Left colon (tissue), 2 donors: Measurements from ENCODE around the gene ZNF541. TPM values are rescaled to one million over a fixed set of nuclear protein-coding genes. Genes with fewer than 3 reads are reported as not detected.
A peak's percentile ranks its signal among the peaks of the same experiment; 100 is the strongest.

Experiments
- ATAC-seq: fragments of 200-7000 bp; cut with Tn5 transposase; one replicate; pipeline ENCODE4 v1.9.1; 2020; ENCODE audit warnings: mild to moderate bottlenecking, moderate library complexity
- DNase-seq, 2 donors: peaks; one replicate each; pipeline ENCODE4 v3.0.0-alpha.2; 2020
- intact Hi-C, 2 donors: fragments of 100-400 bp; cut with DNase I in 1 of 2; cut with micrococcal nuclease in 1 of 2; formaldehyde crosslinking; loops; one replicate each; pipeline versions ENCODE4 v1.11.2 to v1.14.0; 2022; cut with DNase I, micrococcal nuclease
- long read RNA-seq: library from polyadenylated mRNA; unstranded; transcript quantifications from one replicate; pipeline ENCODE4 v2.0.0, GENCODE V29; 2021
- total RNA-seq, 2 donors: library from RNA; stranded (reverse); fragmentation: NEBNext Ultra II Directional; extraction: Animal tissue kit (Norgen Biotek cat#: 25700); gene quantifications; one replicate each; pipeline ENCODE4 v1.2.1, GENCODE V29; 2021
- donor health status: DM: no; HTN: no; CAD: no.
- donor health status: DM: yes; HTN: yes; CAD: no.

Gene ZNF541
- under 1 TPM in 1 of 2 donors, not detected in 1; 0.11 TPM for total RNA-seq
- long read RNA-seq = 0 reads

GRCh38 chr19:47573071-47574026 lies at the start of gene ZNF541:
Gene ZNF541, minus strand, starts transcription at chr19:47573148. Its CDS starts 17,292 bp downstream, at chr19:47555856.
- ATAC-seq = peak; percentile 51
- intact Hi-C loops = no loop called here
- peak; percentile 39 to 56 for DNase-seq

GRCh38 chr19:47619763-47620162 lies 46.8 kb upstream of the ZNF541 start:
- intact Hi-C loops = no loop called here
- ATAC-seq = peak; percentile 54
- DNase-seq = no peak

- DNase-seq (peak in 1 of 2 donors; percentile 32), ATAC-seq (peak; percentile 63)
- intact Hi-C loops = no loop called here
These were observed 45.8 kb upstream of the ZNF541 start for GRCh38 chr19:47618771-47619170.

GRCh38 chr19:47615714-47616113 lies 42.8 kb upstream of the ZNF541 start:
- intact Hi-C loops = no loop called here
- ATAC-seq (no peak), DNase-seq (no peak)

GRCh38 chr19:47615230-47615629 lies 42.3 kb upstream of the ZNF541 start:
- ATAC-seq (no peak), DNase-seq (no peak)
- intact Hi-C loops = no loop called here

GRCh38 chr19:47614559-47614958 lies 41.6 kb upstream of the ZNF541 start:
- ATAC-seq = no peak
- intact Hi-C loops = no loop called here
- DNase-seq = no peak

GRCh38 chr19:47614021-47614295 lies 41.0 kb upstream of the ZNF541 start:
- no peak for ATAC-seq
- no peak for DNase-seq
- intact Hi-C loops = no loop called here

- no peak for DNase-seq
- ATAC-seq = no peak
- intact Hi-C loops = no loop called here
These were observed 40.4 kb upstream of the ZNF541 start for GRCh38 chr19:47613165-47614020.

- no peak for ATAC-seq
- intact Hi-C loops = no loop called here
These were observed 38.0 kb upstream of the ZNF541 start for GRCh38 chr19:47610902-47611301.

GRCh38 chr19:47609906-47610894 lies 37.3 kb upstream of the ZNF541 start:
- ATAC-seq (peak; percentile 45), DNase-seq (peak; percentile 70 to 71)
- intact Hi-C loops = no loop called here

More at GRCh38 chr19:47610902-47611301, 38.0 kb upstream of the ZNF541 start:
- peak in 1 of 2 donors; percentile 60 for DNase-seq

GRCh38 chr19:47608969-47609905 lies 36.3 kb upstream of the ZNF541 start, which contains the start of gene BICRA:
Gene BICRA, plus strand, starts transcription at chr19:47609134. Its CDS starts 64,441 bp downstream, at chr19:47673575.
- ATAC-seq = peak; percentile 61
- intact Hi-C loops = no loop called here

GRCh38 chr19:47608074-47608918 lies 35.3 kb upstream of the ZNF541 start:
- ATAC-seq (peak; percentile 87), DNase-seq (peak; percentile 91 to 92)
- intact Hi-C loops = no loop called here

More at GRCh38 chr19:47608969-47609905, 36.3 kb upstream of the ZNF541 start, which contains the start of gene BICRA:
- DNase-seq = peak; percentile 79 to 88

GRCh38 chr19:47607564-47608073 lies 34.7 kb upstream of the ZNF541 start:
- intact Hi-C loops = no loop called here

GRCh38 chr19:47603706-47604565 lies 31.0 kb upstream of the ZNF541 start:
- ATAC-seq = no peak
- intact Hi-C loops = no loop called here
- no peak for DNase-seq

More at GRCh38 chr19:47607564-47608073, 34.7 kb upstream of the ZNF541 start:
- no peak for DNase-seq
- no peak for ATAC-seq
